ENCODE data around the gene RALGAPA2.

RALGAPA2 gene

DNA sequence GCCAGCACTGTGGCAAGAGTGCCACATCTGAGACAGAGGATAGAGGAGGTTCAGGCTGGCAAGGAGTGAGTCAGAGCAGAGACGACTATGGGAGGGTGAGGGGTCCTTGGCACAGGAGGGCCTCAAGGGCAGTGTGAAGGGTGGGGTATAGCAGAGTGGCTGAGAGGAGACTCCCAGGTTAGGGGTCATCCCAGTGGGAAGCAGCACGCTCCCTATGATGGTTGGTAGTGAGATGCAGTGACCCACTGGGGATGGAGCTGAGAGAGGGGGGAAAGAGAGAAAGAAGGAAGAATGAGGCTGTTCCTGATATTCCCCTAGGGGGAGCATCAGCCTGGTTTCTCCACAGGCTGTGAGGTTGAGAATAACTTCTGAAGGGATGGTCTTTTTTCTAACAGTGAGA, 247.2 kb downstream of the RALGAPA2 start:
- DNase-seq (ENCODE audit: low spot score): no peak

- DNase-seq (ENCODE audit: low spot score): no peak
These were observed 248.5 kb downstream of the RALGAPA2 start for GRCh38 chr20:20463933-20464374.

GRCh38 chr20:20462185-20462584, 250.3 kb downstream of the RALGAPA2 start:
- DNase-seq (ENCODE audit: low spot score): no peak

DNA sequence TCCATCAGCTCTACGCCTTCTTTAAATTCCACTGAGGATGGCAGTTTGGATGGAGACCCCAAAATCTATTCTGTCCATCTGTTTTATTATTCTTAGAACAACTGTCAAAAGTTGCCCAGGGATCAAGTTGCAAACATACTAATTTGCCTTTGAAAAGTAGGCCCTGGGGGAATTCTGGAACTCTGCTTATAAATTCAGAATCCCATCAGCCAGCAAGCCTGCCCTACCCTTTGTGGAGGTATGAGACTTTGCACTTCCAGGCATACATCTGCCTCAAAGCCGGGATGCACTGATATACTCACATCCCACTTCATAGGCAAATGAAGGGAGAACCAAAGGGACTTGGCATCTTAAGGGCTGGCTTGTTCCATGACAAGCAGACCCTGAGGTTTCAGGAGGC, 250.9 kb downstream of the RALGAPA2 start:
- no peak for DNase-seq (ENCODE audit: low spot score)

GRCh38 chr20:20459726-20460125, 252.7 kb downstream of the RALGAPA2 start:
- no peak for DNase-seq (ENCODE audit: low spot score)

DNA sequence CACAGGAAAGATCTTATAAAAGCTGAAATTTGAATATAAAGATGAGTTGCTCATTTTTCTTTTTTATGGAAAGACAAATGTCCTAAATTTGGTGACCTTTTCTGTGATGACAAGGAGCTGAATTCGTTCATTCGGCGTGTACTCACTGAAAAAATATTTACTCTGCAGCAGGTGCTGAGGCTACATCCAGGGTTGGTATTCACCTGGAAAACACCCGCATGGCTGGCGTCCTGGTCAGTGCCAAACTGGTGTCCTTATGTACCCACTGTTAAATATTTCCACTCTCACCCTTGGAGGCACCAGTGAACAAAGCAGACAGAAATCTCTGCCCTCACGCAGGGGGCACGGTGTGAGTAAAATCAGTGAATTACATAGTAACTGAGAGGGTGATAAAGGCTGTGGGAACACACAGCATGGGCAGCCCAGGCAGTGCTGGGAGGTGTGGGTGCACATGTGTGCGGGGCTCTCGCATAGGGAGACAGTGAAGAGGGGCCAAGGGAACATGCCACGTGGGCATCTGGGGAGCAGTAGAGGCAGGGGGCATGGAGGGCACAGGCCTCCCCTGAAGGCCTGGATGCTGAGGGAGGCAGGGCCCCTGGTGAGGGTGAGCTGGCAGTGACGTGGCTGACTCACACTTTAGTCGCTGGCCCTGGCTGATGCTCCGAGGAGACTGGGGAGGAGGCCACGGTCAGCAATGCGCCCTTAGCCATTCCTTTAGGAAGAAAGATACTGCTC, 254.9 kb downstream of the RALGAPA2 start:
- no peak for DNase-seq (ENCODE audit: low spot score)

GRCh38 chr20:20456741-20457140, 255.7 kb downstream of the RALGAPA2 start:
- no peak for DNase-seq (ENCODE audit: low spot score)

- DNase-seq (ENCODE audit: low spot score): no peak
These were observed 256.5 kb downstream of the RALGAPA2 start for GRCh38 chr20:20455926-20456325.

DNA sequence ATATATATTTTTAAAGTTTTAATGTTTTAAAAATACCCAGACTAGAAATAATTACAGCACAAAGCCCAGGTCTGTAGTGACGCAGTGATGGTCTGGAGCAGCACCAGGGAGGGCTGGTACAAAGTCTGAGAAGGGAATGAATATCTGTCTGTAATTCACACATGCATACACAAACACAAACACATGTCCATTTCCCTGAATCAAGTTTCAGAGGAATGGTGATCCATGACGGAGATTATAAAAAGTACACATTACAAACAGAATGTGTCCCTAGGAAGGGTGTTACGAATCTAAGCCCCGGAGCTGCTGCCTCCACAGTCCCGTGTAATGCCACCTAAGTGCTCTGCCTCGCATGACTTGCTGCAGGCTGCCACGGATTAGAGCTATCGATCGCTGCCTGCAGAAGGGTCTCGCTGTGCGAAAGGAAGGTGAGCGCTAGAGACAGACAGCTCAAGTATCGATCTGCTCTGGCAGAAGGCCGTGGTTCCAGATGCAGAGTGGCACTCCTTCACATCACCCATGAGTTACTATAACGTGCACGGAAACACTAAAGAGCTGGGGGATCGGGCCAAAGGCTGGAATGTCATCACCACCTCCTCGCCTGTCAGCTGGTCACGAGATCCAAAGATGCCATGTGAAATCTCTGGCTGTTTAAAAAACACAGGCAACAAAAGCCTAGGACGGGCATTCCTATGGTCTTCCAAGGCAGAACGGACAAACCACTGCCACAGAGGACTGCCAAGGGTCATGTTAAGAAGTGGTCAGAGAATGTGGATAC, 257.4 kb downstream of the RALGAPA2 start:
- DNase-seq (ENCODE audit: low spot score): no peak

DNA sequence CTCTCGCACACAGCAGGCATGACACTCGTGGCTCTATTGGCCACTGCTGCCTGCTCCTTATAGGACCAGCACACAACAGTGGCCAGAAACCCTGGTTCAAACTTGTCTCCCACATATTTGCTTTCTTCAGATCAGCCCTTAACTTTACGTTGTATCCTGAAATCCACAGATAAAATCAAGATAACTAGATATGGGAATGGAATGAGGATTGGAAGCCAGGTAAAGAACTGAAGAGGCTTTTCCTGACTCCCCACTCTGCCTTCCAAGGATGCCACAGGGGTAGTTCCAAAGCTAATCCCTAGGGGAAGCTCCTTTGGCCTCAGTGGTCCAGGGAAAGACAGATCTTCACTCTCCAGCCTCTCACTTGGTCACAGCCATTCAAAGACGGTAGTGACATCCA, 258.1 kb downstream of the RALGAPA2 start:
- DNase-seq (ENCODE audit: low spot score): no peak

GRCh38 chr20:20452254-20452676, 260.2 kb downstream of the RALGAPA2 start:
- no peak for DNase-seq (ENCODE audit: low spot score)

- DNase-seq (ENCODE audit: low spot score): no peak
These were observed 261.9 kb downstream of the RALGAPA2 start for GRCh38 chr20:20450521-20450920.

- no peak for DNase-seq (ENCODE audit: low spot score)
These were observed 263.6 kb downstream of the RALGAPA2 start for GRCh38 chr20:20448881-20449280.

- no peak for DNase-seq (ENCODE audit: low spot score)
These were observed 265.2 kb downstream of the RALGAPA2 start for GRCh38 chr20:20447196-20447595.

DNA sequence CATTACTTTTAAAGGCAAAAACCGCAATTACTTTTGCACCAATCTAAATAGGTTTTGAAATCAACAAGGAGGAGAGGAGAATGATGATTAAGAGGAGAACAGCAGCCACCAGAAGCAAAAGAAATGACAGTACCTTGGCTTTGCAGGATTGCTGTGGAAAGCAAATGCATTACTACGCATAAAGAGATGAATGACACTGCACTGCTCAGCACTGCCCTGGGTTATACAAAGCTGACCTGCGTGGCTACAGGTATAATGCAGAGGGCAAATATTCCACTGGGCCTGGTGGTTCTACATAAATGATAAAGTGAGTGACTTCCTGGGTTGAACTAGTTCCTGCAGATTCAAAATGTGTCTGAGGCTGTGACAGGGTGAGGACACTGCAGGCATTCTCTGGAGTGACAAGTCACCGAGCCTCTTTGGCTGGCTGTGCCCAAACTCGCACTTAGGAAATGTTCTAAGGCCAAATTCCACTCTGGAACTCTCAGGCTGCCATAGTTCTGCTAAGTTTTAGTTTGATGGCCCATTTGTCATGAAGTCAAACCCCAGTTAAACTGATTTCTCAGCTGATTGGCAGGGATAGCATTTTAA, 265.9 kb downstream of the RALGAPA2 start:
- DNase-seq (ENCODE audit: low spot score): no peak

DNA sequence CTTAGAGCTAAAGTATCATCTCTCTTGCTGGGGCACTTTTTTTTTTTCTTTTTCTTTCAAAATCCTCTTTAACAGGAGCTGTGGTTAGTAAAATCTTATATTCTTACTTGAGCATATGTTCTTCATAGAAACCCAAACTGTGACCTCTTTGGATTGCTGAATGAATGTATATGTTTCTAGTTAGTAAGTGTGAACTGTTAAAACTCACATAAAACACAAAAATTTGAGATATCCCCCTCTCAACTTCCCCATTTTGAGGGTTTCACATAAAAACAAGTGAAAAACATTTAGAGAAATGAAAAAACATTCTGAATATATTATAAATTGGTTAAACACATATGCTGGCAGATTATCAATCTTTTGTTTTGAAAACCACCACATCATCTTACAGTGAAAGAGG, 266.4 kb downstream of the RALGAPA2 start:
- no peak for DNase-seq (ENCODE audit: low spot score)

DNA sequence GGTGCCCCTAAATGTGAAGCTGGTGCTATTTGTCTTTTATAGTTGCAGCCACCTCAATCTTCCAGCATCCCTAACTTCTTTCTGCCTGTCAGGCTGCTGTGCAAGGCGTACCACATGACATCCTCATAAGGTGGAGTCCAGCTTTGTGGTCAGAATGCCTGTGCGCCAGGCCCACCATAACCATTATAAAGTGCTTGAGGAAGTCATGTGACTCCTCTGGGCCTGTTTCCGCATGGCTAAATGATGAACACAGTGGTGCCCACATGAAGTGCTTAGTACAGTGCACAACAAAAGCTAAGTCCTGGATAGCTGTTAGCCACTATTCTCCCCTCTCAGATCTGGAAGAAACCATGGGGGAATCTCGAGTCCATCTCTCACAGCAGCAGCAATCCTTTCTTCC, 268.9 kb downstream of the RALGAPA2 start:
- DNase-seq (ENCODE audit: low spot score): no peak

GRCh38 chr20:20442466-20442865, 270.0 kb downstream of the RALGAPA2 start:
- DNase-seq (ENCODE audit: low spot score): no peak

DNA sequence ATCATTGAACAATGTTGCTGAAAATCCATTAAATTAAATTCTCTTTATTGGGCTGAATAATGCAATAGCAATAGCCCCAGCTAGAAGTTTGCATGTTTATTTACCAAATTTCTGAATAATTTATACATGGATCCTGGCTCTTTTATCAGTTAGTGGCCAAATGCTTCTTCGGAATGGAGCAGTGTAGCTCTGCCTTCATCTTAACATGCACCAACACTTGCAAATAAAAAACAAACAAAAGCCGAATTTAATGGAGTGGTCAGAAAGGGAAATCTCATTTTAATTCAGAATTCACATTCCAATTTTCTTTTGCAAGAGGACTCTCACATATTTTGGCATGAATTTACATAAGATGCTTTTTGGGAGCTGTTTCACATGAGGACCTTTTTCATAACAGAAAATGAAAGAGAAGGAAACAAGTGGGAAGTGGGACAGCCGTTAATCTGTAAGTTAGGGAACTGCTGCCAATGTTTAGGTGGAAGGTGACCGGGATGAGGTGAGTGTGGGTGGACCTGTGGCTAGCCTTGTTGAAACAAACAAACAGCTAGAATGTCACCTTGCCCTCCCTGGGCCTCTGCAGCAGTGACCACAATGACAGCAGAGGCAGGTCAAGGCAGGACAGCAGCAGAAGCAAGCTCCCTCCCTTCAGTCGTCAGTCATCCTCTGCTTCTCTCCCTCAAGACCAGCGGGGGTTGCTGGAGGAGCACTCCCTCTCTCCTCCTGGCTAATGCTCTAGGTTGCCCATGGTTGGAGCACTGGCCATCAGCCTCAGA, 271.4 kb downstream of the RALGAPA2 start:
- DNase-seq (ENCODE audit: low spot score): no peak

DNA sequence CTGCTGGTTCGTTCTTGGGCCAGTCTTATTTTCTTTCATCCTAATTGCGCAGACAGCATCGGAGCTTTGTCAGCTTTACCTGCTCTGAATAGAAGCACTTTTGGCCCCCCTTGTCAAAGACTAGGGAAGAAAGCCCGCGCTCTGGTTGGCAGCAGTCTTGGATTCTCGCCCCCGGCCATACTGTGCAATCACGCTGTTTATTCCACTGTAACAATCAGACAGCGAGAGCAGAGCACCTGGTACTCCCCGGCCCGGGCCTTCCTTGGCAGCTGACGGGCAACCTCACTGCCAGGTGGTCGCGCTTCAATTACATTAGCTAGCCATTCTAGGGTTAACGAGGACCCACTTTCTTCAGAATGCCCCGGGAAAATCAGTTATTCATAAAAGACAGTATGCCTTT, 272.0 kb downstream of the RALGAPA2 start:
- DNase-seq (ENCODE audit: low spot score): no peak

DNA sequence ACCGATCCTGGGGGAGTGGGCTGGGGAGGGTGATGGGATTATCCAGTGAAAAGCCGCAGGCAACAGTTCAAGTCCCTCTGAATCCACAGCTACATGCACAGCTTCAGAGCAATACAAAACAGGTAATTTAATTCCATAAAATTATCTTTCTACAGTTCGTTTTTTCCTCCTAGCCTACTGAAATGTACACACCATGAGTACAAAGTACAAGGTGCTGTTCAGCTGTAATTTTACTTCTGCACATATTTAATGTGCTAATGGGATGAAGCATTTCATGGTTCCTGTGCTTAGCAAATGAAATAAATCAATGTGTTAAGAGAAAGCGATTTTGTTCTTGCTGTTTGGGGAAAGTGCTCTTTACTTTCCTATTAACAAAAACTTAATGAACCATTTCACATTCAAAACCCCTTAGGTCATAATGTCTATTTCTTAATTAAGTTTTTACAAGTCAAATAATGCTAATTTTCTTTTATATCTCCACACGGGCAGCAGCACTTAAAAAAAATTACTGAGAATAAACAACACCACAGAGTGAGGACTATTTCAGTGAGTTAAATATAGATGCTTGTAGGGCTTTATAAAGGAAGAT, 272.7 kb downstream of the RALGAPA2 start:
- DNase-seq (ENCODE audit: low spot score): no peak

DNA sequence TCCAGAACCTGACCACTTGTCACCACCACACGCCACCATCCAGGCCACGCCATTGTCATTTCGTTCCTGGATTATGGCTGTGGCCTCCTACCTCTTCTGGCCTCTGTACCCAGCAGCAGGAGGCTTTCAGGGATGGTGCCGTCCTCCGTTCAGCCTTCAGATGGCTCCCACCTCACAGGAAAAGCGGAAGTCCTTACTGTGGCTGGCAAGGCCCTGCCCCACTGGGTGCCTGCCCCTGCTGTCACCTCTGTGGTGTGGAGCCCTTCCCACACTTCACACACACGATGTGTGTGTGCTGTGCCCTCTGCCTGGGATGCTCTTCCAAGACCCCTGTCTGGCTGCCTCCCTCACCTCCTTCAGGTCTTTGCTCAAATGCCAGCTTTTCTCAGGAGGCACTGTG, 275.1 kb downstream of the RALGAPA2 start:
- DNase-seq (ENCODE audit: low spot score): no peak
